Fibroblast of mammary gland (primary cell): ENCODE results near the gene VMA21.

Experiments
- DNase-seq: peaks from one replicate; pipeline ENCODE4 v3.0.0-alpha.2; 2010; ENCODE audit warnings: low read depth
- H3K4me3 ChIP-seq: 2 replicates; pipeline ENCODE4 v1.5.1; 2011; ENCODE audit warnings: low read depth, mild to moderate bottlenecking, low read length, moderate library complexity; ENCODE audit not compliant: control insufficient read depth
- CTCF ChIP-seq: conservative IDR thresholded peaks from 2 replicates; pipeline ENCODE4 v1.5.1; 2011; ENCODE audit warnings: low read depth, low read length, inconsistent platforms; ENCODE audit not compliant: control insufficient read depth, insufficient read depth

Gene VMA21

GRCh38 chrX:151384807-151385206 is 12.2 kb upstream of the VMA21 start:
- TF ChIP-seq CTCF = no peak
- DNase-seq = no peak
- no peak overlapping the region for H3K4me3 ChIP-seq

- no peak overlapping the region for H3K4me3 ChIP-seq
- no peak for TF ChIP-seq CTCF
- no peak for DNase-seq
Measured at GRCh38 chrX:151386838-151387459, 10.1 kb upstream of the VMA21 start.

GRCh38 chrX:151391722-151392121 is 5.3 kb upstream of the VMA21 start:
- no peak for TF ChIP-seq CTCF
- DNase-seq = no peak
- no peak overlapping the region for H3K4me3 ChIP-seq

- DNase-seq = no peak
- no peak for TF ChIP-seq CTCF
- H3K4me3 ChIP-seq = no peak overlapping the region
Measured at GRCh38 chrX:151393514-151393913, 3.5 kb upstream of the VMA21 start.

GRCh38 chrX:151396042-151396824 is 773 bp upstream of the VMA21 start:
- DNase-seq = peak; percentile 81
- peak overlapping the region; percentile 48 for H3K4me3 ChIP-seq
- no peak for TF ChIP-seq CTCF

GRCh38 chrX:151397741-151398070 is 700 bp downstream of the VMA21 start:
- TF ChIP-seq CTCF = no peak
- DNase-seq = peak; percentile 7
- H3K4me3 ChIP-seq = peak overlapping the region; percentile 76
